ENCODE results near the gene GPLD1. TPM values are rescaled to one million over a fixed set of nuclear protein-coding genes. Genes with fewer than 3 reads are reported as not detected.

The GPLD1 gene
- total RNA-seq, result under 0.01 and 0.43 TPM in 2 replicates

- DNase-seq (ENCODE audit: low read depth), result no peak
- H3K4me3 ChIP-seq (ENCODE audit: low read depth, low read length), result no peak within 1 kb of the TSS
- TF ChIP-seq, protein P1, sequence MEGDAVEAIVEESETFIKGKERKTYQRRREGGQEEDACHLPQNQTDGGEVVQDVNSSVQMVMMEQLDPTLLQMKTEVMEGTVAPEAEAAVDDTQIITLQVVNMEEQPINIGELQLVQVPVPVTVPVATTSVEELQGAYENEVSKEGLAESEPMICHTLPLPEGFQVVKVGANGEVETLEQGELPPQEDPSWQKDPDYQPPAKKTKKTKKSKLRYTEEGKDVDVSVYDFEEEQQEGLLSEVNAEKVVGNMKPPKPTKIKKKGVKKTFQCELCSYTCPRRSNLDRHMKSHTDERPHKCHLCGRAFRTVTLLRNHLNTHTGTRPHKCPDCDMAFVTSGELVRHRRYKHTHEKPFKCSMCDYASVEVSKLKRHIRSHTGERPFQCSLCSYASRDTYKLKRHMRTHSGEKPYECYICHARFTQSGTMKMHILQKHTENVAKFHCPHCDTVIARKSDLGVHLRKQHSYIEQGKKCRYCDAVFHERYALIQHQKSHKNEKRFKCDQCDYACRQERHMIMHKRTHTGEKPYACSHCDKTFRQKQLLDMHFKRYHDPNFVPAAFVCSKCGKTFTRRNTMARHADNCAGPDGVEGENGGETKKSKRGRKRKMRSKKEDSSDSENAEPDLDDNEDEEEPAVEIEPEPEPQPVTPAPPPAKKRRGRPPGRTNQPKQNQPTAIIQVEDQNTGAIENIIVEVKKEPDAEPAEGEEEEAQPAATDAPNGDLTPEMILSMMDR (IDR thresholded peaks at IDR 0.05; ENCODE audit: insufficient read depth, low read depth, low read length), result no peak
Observed at GRCh38 chr6:24489470-24489869, at the start of gene GPLD1. TSS of gene GPLD1 (minus strand) at chr6:24489578. CDS start at chr6:24489511, 67 bp downstream.

DNA sequence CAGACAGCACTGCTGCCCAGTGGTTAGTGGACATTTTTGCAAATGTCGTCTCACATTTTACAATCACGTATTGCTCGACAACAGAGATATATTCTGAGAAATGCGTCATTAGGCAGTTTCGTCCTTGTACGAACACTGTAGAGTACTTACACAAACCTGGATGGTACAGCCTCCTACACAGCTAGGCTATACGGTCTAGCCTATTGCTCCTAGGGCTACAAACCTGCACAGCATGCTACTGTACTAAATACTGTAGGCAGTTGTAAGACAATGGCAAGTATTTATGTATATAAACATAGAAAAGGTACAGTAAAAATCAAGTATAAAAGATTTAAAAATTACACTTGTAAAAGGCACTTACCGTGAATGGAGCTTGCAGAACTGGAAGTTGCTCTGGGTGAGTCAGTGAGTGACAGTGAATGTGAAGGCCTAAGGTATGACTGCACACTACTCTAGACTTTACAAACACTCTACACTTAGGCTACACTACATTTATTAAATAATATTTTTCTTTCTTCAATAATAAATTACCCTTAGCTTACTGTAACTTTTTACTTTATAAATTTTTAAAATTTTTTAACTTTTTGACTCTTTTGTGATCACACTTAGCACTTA lies 48.5 kb upstream of the GPLD1 start:
- no peak for DNase-seq (ENCODE audit: low read depth)
- no peak overlapping the region for H3K4me3 ChIP-seq (ENCODE audit: low read depth, low read length)
- TF ChIP-seq, protein P1 (IDR thresholded peaks at IDR 0.05; ENCODE audit: insufficient read depth, low read depth, low read length), result no peak

DNA sequence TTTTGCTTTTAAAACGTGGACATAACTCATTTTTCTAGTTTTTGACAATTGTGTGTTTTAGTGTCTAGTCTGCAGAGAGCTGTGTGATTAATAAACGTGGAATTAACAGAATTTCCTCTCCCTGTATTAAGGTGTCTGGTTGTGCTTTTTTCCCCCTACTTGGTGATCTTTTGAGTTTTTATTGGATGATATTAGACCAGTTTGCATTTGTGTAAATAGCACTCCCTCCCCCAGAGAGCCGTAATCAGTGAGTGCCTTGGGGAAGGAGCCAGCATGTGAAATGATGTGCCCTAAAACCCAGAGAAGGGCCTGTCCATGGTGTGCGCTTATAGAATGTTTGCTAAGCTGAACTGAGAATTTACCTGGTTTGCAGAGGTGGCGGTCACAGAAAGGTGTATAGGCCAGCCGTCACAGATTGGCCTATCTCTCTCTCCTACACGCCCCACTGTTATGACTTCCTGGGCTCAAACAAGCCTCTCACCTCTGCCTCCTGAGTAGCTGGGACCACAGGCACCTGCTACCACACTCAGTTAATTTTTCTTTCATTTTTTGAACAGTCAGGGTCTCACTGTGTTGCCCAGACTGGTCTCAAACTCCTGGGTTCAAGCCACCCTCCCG lies 47.8 kb upstream of the GPLD1 start:
- no peak for DNase-seq (ENCODE audit: low read depth)
- no peak overlapping the region for H3K4me3 ChIP-seq (ENCODE audit: low read depth, low read length)
- TF ChIP-seq, protein P1 (IDR thresholded peaks at IDR 0.05; ENCODE audit: insufficient read depth, low read depth, low read length), result no peak

GRCh38 chr6:24536466-24536865 lies 47.1 kb upstream of the GPLD1 start:
- TF ChIP-seq, protein P1 (IDR thresholded peaks at IDR 0.05; ENCODE audit: insufficient read depth, low read depth, low read length), result no peak
- DNase-seq (ENCODE audit: low read depth), result no peak
- no peak overlapping the region for H3K4me3 ChIP-seq (ENCODE audit: low read depth, low read length)

GRCh38 chr6:24535210-24535609 lies 45.8 kb upstream of the GPLD1 start:
- no peak for DNase-seq (ENCODE audit: low read depth)
- no peak overlapping the region for H3K4me3 ChIP-seq (ENCODE audit: low read depth, low read length)
- TF ChIP-seq, protein P1 (IDR thresholded peaks at IDR 0.05; ENCODE audit: insufficient read depth, low read depth, low read length), result no peak

DNA sequence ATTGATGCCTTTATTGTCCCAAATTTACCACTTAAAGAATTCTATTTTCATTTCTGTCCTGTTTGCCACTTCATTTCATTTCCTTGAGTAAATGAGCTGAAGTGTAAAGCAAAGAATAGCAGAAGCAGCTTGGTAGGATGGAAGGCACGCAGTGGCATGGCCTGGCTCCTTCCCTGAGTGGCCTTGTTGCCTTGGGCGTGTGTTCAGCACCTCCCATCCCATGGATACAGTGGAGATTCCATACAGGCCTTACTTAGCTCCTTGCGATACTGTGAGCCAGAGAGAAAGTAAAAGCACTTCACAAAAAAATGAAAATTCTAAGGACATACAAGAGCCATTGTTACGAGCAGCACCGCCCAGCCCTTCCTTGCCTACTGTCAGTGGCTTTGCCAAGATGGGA lies 45.0 kb upstream of the GPLD1 start:
- TF ChIP-seq, protein P1 (IDR thresholded peaks at IDR 0.05; ENCODE audit: insufficient read depth, low read depth, low read length), result no peak
- H3K4me3 ChIP-seq (ENCODE audit: low read depth, low read length), result no peak overlapping the region
- no peak for DNase-seq (ENCODE audit: low read depth)
